GM12872 (cell line): Measurements from ENCODE around the gene MADCAM1.

Experiments
- TF ChIP-seq, protein P1 (sequence below): IDR thresholded peaks from 3 replicates; pipeline ENCODE4 v1.5.1; 2011; ENCODE audit warnings: low read depth, mild to moderate bottlenecking, low read length, moderate library complexity; ENCODE audit not compliant: insufficient read depth

Gene MADCAM1

DNA sequence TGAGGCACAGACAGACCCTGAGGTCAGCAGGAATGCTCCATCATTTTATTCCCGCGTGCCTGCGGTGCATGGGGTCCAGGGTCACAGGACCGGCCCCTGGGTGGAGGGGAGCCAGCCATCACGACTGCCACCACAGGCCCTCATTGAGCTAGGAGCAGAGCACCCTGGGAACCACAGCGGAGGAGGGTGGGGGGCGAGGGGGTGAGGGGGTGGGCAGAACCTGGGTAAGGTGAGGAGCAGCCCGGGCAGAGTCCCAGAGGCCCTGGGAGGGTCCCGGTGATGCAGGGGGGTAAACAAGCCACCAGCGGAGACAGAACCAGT, 1.2 kb upstream of the MADCAM1 start:
- TF ChIP-seq, protein P1, sequence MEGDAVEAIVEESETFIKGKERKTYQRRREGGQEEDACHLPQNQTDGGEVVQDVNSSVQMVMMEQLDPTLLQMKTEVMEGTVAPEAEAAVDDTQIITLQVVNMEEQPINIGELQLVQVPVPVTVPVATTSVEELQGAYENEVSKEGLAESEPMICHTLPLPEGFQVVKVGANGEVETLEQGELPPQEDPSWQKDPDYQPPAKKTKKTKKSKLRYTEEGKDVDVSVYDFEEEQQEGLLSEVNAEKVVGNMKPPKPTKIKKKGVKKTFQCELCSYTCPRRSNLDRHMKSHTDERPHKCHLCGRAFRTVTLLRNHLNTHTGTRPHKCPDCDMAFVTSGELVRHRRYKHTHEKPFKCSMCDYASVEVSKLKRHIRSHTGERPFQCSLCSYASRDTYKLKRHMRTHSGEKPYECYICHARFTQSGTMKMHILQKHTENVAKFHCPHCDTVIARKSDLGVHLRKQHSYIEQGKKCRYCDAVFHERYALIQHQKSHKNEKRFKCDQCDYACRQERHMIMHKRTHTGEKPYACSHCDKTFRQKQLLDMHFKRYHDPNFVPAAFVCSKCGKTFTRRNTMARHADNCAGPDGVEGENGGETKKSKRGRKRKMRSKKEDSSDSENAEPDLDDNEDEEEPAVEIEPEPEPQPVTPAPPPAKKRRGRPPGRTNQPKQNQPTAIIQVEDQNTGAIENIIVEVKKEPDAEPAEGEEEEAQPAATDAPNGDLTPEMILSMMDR: no peak

DNA sequence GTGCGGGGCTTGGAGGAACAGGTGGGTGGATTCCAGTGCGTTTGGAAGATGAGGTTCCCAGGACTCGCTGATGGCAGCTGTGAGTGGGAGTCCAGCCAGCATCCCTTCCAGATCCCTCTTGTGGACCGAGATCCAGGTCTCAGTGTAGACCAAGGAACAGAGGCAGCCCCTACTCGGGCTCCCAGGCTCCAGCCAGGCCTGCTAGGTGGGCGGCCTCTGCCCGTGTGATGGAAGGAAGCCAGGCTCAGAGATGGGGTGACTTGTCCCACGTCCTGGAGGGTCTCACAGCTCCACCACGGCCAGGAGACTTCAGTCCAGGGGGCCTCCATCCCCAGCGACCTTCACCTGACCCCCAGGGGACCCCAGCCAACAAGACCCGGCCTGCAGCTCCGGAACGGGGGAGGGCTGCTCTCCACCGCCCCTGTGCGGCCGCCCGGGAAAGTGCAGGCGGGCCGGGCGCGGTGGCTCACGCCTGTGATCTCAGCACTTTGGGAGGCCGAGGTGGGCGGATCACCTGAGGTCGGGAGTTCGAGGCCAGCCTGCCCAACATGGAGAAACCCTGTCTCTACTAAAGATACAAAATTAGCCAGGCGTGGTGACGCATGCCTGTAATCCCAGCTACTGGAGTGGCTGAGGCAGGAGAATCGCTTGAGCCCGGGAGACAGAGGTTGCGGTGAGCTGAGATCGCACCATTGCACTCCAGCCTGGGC, 729 bp upstream of the MADCAM1 start:
- TF ChIP-seq, protein P1: peak; percentile 72

DNA sequence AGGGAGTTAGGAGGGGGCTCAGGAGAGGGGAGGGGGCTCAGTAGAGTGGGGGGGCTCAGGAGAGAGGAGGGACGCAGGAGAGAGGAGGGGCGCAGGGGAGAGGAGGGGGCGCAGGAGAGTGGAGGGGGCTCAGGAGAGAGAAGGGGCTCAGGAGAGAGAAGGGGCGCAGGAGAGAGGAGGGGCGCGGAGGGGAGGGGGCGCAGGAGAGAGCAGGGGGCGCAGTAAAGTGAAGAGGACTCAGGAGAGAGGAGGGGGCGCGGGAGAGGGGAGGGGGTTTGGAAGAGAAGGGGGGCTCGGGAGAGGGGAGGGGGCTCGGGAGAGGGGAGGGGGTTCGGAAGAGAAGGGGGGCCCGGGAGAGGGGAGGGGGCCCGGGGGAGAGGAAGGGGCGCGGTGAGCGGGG, 700 bp downstream of the MADCAM1 start:
- TF ChIP-seq, protein P1: no peak

DNA sequence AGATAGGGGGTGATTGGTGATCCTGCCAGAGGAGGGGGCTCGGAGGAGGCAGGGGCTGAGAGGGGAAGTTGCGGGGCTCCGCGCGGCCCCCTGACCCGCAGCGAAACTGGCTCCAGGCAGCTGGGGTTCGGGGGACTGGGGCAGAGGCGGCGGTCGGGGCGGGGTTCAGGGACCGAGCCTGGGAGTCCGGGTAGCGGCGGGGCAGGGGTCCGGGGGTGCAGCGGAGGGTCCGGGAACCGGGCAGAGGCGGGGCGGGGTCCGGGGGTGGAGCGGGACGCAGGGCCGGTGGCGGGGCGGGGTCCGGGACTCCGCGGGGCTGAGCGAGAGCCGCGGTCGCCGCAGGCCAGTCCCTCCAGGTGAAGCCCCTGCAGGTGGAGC, 1.2 kb downstream of the MADCAM1 start:
- TF ChIP-seq, protein P1: no peak

DNA sequence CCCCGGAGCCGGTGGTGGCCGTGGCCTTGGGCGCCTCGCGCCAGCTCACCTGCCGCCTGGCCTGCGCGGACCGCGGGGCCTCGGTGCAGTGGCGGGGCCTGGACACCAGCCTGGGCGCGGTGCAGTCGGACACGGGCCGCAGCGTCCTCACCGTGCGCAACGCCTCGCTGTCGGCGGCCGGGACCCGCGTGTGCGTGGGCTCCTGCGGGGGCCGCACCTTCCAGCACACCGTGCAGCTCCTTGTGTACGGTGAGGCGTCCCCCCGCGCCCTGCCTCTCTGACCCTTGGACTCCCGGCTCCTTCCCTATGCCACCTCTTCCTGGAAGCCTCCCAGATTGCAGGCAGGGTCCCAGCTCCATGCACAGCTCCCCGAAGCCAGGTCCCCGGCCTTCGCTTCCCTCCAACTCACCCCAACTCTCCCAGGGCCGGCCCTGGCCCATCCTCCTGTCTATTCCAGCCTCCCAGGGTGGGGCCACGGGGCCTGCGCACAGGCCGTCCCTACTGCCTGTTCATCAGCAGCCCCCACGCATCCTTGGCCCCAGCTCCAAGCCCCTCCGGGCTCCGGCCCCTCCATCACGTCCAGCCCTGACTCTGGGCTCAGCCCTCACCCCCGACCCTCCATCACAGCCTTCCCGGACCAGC, 1.7 kb downstream of the MADCAM1 start:
- TF ChIP-seq, protein P1: no peak

DNA sequence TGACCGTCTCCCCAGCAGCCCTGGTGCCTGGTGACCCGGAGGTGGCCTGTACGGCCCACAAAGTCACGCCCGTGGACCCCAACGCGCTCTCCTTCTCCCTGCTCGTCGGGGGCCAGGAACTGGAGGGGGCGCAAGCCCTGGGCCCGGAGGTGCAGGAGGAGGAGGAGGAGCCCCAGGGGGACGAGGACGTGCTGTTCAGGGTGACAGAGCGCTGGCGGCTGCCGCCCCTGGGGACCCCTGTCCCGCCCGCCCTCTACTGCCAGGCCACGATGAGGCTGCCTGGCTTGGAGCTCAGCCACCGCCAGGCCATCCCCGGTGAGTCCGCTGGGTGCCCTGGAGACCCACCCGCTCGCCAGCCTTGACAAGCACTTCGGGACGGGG, 2.2 kb downstream of the MADCAM1 start:
- TF ChIP-seq, protein P1: no peak

DNA sequence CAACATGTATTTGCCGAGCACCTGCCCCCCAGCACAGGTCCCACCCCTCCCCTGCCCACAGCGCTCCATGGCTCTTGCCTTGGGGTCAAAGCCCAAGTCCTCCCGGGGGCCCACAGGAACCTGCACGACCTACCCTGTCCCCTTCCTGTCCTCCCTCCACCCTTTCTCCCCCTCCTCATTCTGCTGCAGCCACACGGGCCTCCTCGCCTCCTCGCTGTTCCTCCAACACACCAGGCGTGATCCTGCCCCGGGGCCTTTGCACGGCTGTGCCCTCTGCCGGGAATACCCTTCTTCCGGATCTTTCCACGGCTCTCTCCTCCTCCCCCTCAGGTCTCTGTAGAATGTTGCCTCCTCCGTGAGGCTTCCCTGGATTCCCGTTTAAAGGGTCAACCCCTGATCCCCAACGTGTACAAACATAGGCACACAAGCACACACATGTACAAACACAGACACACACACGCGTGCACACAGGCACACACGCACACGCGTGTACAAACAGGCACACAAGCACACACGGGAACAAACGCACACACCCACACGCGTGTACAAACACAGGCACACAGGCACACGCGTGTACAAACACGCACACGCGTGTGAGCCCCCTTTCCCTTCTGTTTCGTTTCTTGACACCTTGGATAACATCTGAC, 2.8 kb downstream of the MADCAM1 start:
- TF ChIP-seq, protein P1: no peak
